ENCODE results near the gene CDC42SE2. TPM values are rescaled to one million over a fixed set of nuclear protein-coding genes. Genes with fewer than 3 reads are reported as not detected.

CDC42SE2 gene
- total and polyA plus RNA-seq, 2 experiments from 2014 or later, result 24.2 to 36.2 TPM

GRCh38 chr5:131264451-131265099 is 722 bp downstream of the CDC42SE2 start:
- Mint-ChIP-seq H3K27ac (peak overlapping the region; percentile 91), H3K4me1 (peaks cover 7% of the 10 kb centered on the region; the same call in 2 of the 3 replicates), H3K9me3 (no peaks in the 10 kb centered on the region), H3K36me3 (ENCODE audit: low read depth) (no peaks in the 10 kb centered on the region), H3K4me3 (peak overlapping the region; percentile 90), H3K27me3 (ENCODE audit: insufficient read depth, low read depth, poor library complexity) (no peaks in the 10 kb centered on the region)
- ATAC-seq (peak; percentile 49), DNase-seq (ENCODE audit: low spot score) (peak; percentile 72)
- Histone ChIP-seq H3K27ac (ENCODE audit: low read depth) (peak overlapping the region; percentile 90; the same call in 1 of the 2 replicates), H3K4me2 (peak overlapping the region; percentile 83), H3K36me3 (ENCODE audit: insufficient read depth) (no peaks in the 10 kb centered on the region), H2AFZ (peak overlapping the region; percentile 73; the same call in 1 of the 2 replicates), H3K9me2 (ENCODE audit: insufficient read depth) (no peaks in the 10 kb centered on the region), H3K4me1 (ENCODE audit: insufficient read depth) (no peaks in the 10 kb centered on the region), H4K20me1 (replicated peaks; ENCODE audit: insufficient read depth) (peaks cover 6% of the 10 kb centered on the region; the same call in 1 of the 2 replicates), H3K27me3 (ENCODE audit: insufficient read depth) (no peaks in the 10 kb centered on the region), H3K4me3 (peak overlapping the region; percentile 77), H3F3A (replicated peaks; ENCODE audit: low read depth) (no peaks in the 10 kb centered on the region), H3K79me2 (replicated peaks; ENCODE audit: insufficient read depth) (peaks cover 44% of the 10 kb centered on the region)
- no peak for TF ChIP-seq REST (IDR thresholded peaks at IDR 0.05; ENCODE audit: unreplicated experiment)
- no peak for TF ChIP-seq CREB1 (CRISPR knock-in tag; IDR thresholded peaks at IDR 0.05; ENCODE audit: low read depth)
- TF ChIP-seq CTCF (conservative IDR thresholded peaks at IDR 0.05; ENCODE audit: low read depth in 2 of 2), result no peak
- TF ChIP-seq EZH2phosphoT487 (IDR thresholded peaks at IDR 0.05; ENCODE audit: unreplicated experiment), result no peak
- no peak for TF ChIP-seq ETS1 (IDR thresholded peaks at IDR 0.05)
- TF ChIP-seq ZNF331 (CRISPR knock-in tag; IDR thresholded peaks at IDR 0.05; ENCODE audit: low read depth), result no peak

- Mint-ChIP-seq H3K4me1 (peaks cover 7% of the 10 kb centered on the region; the same call in 2 of the 3 replicates), H3K27ac (no peak overlapping the region), H3K27me3 (ENCODE audit: insufficient read depth, low read depth, poor library complexity) (no peaks in the 10 kb centered on the region), H3K4me3 (peak overlapping the region; percentile 90), H3K9me3 (no peaks in the 10 kb centered on the region), H3K36me3 (ENCODE audit: low read depth) (no peaks in the 10 kb centered on the region)
- ATAC-seq (no peak), DNase-seq (ENCODE audit: low spot score) (peak; percentile 23)
- no peak overlapping the region for H2AFZ ChIP-seq
- no peak overlapping the region for H3K27ac ChIP-seq (ENCODE audit: low read depth)
- H3K27me3 ChIP-seq (ENCODE audit: insufficient read depth), result no peaks in the 10 kb centered on the region
- 0 out of 4 replicates have a peak, but pooled peaks of 1 of the 2 experiments have one; percentile 36 for TF ChIP-seq CTCF (conservative IDR thresholded peaks at IDR 0.05; ENCODE audit: low read depth in 2 of 2)
- no peak for TF ChIP-seq CREB1 (CRISPR knock-in tag; IDR thresholded peaks at IDR 0.05; ENCODE audit: low read depth)
- no peaks in the 10 kb centered on the region for H3K9me2 ChIP-seq (ENCODE audit: insufficient read depth)
- peak overlapping the region; percentile 83 for H3K4me2 ChIP-seq
- no peaks in the 10 kb centered on the region for H3K4me1 ChIP-seq (ENCODE audit: insufficient read depth)
- peaks cover 6% of the 10 kb centered on the region; the same call in 1 of the 2 replicates for H4K20me1 ChIP-seq (replicated peaks; ENCODE audit: insufficient read depth)
- H3K4me3 ChIP-seq, result peak overlapping the region; percentile 77
- peaks cover 50% of the 10 kb centered on the region for H3K79me2 ChIP-seq (replicated peaks; ENCODE audit: insufficient read depth)
- H3F3A ChIP-seq (replicated peaks; ENCODE audit: low read depth), result no peaks in the 10 kb centered on the region
- H3K36me3 ChIP-seq (ENCODE audit: insufficient read depth), result no peaks in the 10 kb centered on the region
Observed at GRCh38 chr5:131265311-131265803, 1.5 kb downstream of the CDC42SE2 start.
